ENCODE results near the gene HMGXB4. TPM values are rescaled to one million over a fixed set of nuclear protein-coding genes. Genes with fewer than 3 reads are reported as not detected.

The HMGXB4 gene
- total RNA-seq, 1 donor from 2014 or later, result 6.8 TPM

DNA sequence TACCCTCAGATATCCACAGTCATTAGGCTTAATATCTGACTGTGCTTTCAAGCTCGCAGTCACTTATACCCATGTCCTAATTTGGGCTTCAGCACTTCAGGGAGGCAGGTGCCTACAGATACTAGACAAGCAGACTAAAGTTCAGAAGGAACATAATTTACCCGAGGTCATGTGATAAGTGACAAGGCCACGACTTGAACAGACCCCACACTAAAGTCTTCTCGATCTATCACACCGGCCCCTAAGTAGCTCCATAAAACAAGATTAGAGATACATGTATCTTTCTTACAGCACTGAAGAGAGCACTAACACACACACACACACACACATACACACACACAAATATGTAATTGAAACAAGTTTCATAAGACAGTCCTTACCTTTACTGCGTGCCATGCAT is 75.0 kb downstream of the HMGXB4 start:
- peaks cover 84 to 97% of the 10 kb centered on the region in 2 donors for H3K36me3 ChIP-seq
- H3K4me3 ChIP-seq, result no peak overlapping the region
- H3K9me3 ChIP-seq, result no peaks in the 10 kb centered on the region
- no peaks in the 10 kb centered on the region for H3K4me1 ChIP-seq
- intact Hi-C loops (cut with DNase I), result no loop called here
- H3K27ac ChIP-seq, result no peak overlapping the region
- no peak for DNase-seq (ENCODE audit: low spot score in 2 of 2)
- TF ChIP-seq, protein P1, sequence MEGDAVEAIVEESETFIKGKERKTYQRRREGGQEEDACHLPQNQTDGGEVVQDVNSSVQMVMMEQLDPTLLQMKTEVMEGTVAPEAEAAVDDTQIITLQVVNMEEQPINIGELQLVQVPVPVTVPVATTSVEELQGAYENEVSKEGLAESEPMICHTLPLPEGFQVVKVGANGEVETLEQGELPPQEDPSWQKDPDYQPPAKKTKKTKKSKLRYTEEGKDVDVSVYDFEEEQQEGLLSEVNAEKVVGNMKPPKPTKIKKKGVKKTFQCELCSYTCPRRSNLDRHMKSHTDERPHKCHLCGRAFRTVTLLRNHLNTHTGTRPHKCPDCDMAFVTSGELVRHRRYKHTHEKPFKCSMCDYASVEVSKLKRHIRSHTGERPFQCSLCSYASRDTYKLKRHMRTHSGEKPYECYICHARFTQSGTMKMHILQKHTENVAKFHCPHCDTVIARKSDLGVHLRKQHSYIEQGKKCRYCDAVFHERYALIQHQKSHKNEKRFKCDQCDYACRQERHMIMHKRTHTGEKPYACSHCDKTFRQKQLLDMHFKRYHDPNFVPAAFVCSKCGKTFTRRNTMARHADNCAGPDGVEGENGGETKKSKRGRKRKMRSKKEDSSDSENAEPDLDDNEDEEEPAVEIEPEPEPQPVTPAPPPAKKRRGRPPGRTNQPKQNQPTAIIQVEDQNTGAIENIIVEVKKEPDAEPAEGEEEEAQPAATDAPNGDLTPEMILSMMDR (IDR thresholded peaks at IDR 0.05), result no peak
- H3K27me3 ChIP-seq, result no peaks in the 10 kb centered on the region

GRCh38 chr22:35333220-35333619 is 75.9 kb downstream of the HMGXB4 start:
- Histone ChIP-seq H3K4me1 (no peaks in the 10 kb centered on the region), H3K27me3 (no peaks in the 10 kb centered on the region), H3K36me3 (peaks cover 84 to 97% of the 10 kb centered on the region in 2 donors), H3K9me3 (no peaks in the 10 kb centered on the region), H3K4me3 (no peak overlapping the region), H3K27ac (no peak overlapping the region)
- TF ChIP-seq, protein P1 (IDR thresholded peaks at IDR 0.05), result no peak
- intact Hi-C loops (cut with DNase I), result no loop called here
- DNase-seq (ENCODE audit: low spot score in 2 of 2), result no peak

DNA sequence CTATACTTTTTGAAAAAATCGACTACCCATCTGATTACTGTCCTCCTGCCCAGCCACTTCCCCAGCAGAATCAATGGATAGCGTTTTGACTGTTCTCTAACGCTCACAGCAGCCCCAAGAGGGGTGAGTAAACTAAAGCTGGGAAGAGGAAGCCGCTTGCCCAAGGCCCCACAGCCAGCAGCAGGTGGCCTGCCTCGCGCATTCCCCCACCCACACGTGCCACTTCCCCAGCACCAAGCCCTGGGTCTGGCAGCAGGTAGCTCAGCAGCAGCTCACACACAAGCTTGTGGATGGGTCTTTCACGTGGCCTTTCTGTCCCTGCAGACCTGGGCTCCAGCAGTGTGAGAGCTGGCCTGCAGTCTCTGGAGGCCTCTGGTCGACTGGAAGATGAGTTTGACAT is 76.7 kb downstream of the HMGXB4 start:
- Histone ChIP-seq H3K4me1 (no peaks in the 10 kb centered on the region), H3K27ac (no peak overlapping the region), H3K9me3 (no peaks in the 10 kb centered on the region), H3K27me3 (no peaks in the 10 kb centered on the region), H3K36me3 (peaks cover 86 to 97% of the 10 kb centered on the region in 2 donors), H3K4me3 (no peak overlapping the region)
- DNase-seq (ENCODE audit: low spot score in 2 of 2), result no peak
- TF ChIP-seq, protein P1 (IDR thresholded peaks at IDR 0.05), result no peak
- intact Hi-C loops (cut with DNase I), result no loop called here

DNA sequence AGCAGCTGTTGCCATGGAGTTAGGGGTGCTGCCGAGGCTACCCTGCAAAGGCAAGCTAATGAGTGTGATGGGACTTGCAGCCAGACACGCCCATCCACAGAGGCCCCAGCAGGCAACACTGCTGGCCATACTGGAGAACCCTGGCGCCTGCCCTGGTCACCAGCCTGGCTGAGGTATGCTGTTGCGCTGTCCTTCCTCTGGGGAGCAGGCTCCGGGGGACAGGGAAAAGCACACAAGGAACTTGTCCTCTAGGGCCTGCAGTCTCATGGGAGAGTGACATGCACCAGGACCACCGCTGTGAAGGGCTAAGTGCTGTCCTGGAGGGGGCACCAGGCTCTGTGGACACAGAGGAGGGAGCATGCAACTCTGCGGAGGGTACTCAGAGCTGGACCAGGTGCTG is 78.2 kb downstream of the HMGXB4 start:
- TF ChIP-seq, protein P1 (IDR thresholded peaks at IDR 0.05), result no peak
- intact Hi-C loops (cut with DNase I), result no loop called here
- H3K4me1 ChIP-seq, result no peaks in the 10 kb centered on the region
- no peak overlapping the region for H3K27ac ChIP-seq
- H3K27me3 ChIP-seq, result no peaks in the 10 kb centered on the region
- H3K4me3 ChIP-seq, result no peak overlapping the region
- peaks cover 91 to 96% of the 10 kb centered on the region in 2 donors for H3K36me3 ChIP-seq
- H3K9me3 ChIP-seq, result no peaks in the 10 kb centered on the region
- DNase-seq (ENCODE audit: low spot score in 2 of 2), result no peak

DNA sequence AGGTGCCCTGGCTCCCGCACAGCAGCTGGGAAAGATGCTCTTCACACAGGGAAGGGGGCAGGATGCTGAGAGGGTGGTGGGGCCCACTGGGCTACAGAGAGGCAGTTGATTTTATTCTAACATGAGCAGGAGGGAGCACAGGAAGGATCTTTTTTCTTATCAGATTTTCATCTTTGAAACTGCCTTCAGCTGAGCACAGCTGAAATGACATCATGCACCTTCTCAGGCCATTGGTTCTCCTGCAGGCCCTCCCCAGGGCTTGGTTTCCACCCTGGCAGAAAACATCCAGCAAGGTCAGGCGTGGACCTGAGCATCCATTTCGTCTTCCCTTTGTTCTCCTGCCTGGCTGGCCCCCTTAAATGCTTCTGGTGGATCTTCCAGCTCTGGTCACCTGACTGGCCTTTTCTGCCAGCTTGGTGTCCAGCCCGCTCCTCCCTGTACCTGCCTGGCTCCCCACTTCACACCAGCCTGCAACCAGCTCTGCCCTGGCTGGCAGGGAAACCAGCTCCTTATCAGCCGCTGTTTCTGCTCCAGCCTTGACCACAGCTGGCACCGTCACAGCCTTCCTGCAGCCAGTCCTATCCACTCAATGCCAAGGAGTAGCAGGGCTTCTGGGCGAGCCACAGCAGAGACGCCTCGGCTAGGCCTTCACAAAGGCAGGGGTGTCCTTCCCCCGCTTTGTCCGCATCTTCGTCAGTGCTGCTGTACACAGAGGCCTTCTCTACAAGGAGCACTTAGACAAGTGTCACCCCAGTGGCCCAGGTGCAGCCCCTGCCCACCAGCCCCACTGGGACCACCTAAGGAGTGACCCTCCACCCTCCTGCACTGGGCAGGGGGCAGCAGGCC is 78.9 kb downstream of the HMGXB4 start:
- intact Hi-C loops (cut with DNase I), result no loop called here
- H3K27me3 ChIP-seq, result no peaks in the 10 kb centered on the region
- peaks cover 91 to 96% of the 10 kb centered on the region in 2 donors for H3K36me3 ChIP-seq
- no peaks in the 10 kb centered on the region for H3K9me3 ChIP-seq
- no peaks in the 10 kb centered on the region for H3K4me1 ChIP-seq
- no peak overlapping the region for H3K4me3 ChIP-seq
- H3K27ac ChIP-seq, result no peak overlapping the region
- DNase-seq (ENCODE audit: low spot score in 2 of 2), result no peak
- TF ChIP-seq, protein P1 (IDR thresholded peaks at IDR 0.05), result no peak
